8988T (cell line): Measurements from ENCODE around the gene PPIP5K1.
"Not testable (repeated sequence)": the region's sequence is repeated elsewhere in the genome, so short reads cannot be mapped to it uniquely, and the experiment has no call there.

Source experiments
- DNase-seq: peaks from one replicate; pipeline ENCODE4 v3.0.0; 2011

PPIP5K1 gene

DNA sequence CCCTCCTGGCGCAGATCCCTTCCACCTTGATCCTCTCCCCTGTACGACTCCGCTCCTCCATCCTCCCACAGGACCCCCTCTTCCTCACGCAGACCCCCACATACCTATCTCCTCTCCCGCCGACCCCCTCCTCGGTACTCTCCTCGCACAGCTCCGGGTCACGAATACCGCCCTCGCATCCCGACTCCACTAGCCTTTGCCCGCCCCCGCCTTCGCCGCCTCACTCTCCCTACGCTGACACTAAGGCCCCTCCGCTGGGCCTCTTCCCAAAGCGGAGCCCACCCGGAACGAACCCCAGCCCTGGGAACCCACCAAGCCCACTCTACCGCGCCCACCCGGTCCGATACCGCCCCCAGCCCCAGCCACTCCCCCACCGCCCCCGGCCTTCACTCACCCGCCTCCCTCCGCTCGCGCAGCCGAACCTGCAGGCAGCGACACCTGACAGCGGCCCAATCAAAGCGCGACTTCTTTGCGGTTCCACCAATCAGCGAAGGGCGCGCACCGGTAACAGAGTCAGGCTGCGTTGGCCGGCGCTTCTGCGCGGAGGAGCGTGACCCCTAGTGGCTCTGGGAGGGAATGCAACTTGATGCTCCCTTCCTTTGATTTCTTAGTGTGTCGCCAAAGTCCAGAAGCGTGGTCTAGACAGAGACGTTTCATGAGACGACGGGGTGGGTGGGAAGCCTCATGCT, at the start of gene PPIP5K1:
Gene PPIP5K1, minus strand, starts transcription at position 431 of the 689 bp plus-strand sequence. CDS start 5,704 bp downstream, outside the sequence.
- DNase-seq = not testable (repeated sequence)

GRCh38 chr15:43638464-43639204, 48.6 kb upstream of the PPIP5K1 start:
- not testable (repeated sequence) for DNase-seq

DNA sequence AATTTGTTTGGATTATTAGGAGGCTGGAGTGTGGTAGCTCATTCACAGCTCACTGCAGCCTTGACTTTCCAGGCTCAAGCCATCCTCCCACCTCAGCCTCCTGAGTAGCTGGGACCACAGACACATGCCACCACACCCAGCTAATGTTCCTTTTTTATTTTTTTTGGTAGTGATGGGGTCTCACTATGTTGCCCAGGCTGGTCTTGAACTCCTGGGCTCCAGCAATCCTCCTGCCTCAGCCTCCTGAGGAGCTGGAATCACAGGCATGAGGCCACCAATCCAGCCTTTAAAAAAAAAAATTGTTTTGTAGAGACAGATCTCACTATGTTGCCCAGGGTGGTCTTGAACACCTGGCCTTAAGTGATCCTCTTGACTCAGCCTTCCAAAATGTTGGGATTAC, 36.9 kb upstream of the PPIP5K1 start:
- not testable (repeated sequence) for DNase-seq

GRCh38 chr15:43625106-43625505, 35.1 kb upstream of the PPIP5K1 start:
- no peak for DNase-seq

DNA sequence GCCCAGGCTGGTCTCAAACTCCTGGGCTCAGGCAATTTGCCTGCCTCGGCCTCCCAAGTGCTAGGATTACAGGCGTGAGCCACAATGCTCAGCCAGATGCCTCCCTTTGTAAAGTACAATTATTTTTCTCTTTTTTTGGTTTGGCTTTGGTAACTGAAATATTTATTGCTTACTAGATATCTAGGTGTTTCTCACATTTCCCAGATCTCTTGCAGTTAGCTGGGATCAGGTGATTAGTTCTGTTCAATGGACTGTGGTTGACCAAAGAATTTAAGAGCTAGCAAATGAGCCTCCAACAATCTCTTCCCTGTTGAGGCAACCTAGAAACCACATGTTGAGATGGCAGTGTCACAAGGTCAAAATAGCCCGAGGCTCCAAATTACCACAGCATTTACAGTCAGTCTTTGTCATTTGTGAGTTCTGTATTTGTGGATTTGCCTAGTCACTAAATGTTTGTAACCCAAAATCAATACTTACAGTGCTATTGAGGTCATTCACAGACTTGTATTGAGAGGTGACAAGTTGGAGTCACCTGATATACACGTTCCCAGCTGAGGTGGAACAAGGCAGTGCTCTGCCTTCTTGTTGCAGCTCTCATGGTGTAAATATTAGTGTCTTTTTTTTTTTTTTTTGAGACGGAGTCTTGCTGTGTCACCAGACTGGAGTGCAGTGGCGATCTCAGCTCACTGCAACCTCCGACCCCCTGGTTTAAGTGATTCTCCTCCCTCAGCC, 32.2 kb upstream of the PPIP5K1 start:
- not testable (repeated sequence) for DNase-seq

GRCh38 chr15:43618700-43619099, 28.7 kb upstream of the PPIP5K1 start, which contains the start of gene STRC:
TSS of gene STRC (minus strand) at chr15:43618800. CDS start at chr15:43618722, 78 bp downstream.
- not testable (repeated sequence) for DNase-seq

DNA sequence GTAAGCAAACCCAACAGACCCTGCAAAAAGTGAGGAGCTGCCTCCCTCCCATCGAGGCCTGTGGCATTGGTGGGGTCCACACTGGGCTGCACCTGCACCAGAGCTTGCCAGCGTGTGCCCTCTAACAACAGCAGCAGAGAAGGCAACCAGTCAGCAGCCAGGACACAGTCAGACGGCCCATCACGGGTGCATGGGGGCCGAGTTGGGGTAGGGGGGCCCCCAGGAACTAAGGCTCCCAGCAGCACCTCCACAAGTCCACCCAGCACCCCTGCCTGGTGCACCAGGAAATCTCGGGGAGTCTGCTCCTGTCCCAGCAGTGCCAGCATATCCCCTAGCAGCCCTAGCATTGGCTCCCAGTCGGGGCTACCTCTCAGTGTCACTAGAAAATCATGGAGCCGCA, 27.7 kb upstream of the PPIP5K1 start:
- not testable (repeated sequence) for DNase-seq

DNA sequence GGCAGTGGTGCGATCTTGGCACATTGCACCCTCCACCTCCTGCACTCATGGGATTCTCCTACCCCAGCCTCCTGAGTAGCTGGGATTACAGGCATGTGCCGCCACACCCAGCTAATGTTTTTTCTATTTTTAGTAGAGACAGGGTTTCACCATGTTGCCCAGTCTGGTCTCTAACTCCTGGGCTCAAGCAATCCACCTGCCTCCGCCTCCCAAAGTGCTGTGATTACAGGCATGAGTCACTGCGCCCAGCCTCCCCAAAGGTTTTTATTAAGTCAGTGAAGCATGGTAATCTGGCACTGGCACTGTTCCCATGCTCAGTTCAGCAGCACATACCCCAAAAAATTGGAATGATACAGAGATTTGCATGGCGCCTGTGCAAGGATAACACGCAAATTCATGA, 12.2 kb upstream of the PPIP5K1 start:
- not testable (repeated sequence) for DNase-seq

- not testable (repeated sequence) for DNase-seq
Observed at GRCh38 chr15:43600200-43600599, 10.2 kb upstream of the PPIP5K1 start.

DNA sequence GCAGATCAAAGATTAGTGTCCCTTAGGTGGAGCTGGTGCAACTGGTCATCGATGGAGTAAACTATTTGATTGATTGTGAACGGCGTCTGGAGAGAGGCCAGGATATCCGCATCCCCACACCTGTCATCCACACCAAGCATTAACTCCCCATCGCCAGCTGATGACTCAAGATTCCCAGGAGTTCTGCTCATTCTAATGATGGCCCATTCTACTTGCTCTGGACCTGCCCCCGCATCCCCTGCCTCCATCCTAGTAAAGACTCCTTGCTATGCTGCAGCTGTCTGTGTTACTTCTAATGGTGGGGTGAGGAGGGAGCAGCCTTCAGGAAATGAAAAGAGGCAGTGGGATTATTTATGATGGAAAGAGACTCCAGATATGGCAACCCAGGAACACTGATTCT, 9.1 kb upstream of the PPIP5K1 start:
- DNase-seq = not testable (repeated sequence)

DNA sequence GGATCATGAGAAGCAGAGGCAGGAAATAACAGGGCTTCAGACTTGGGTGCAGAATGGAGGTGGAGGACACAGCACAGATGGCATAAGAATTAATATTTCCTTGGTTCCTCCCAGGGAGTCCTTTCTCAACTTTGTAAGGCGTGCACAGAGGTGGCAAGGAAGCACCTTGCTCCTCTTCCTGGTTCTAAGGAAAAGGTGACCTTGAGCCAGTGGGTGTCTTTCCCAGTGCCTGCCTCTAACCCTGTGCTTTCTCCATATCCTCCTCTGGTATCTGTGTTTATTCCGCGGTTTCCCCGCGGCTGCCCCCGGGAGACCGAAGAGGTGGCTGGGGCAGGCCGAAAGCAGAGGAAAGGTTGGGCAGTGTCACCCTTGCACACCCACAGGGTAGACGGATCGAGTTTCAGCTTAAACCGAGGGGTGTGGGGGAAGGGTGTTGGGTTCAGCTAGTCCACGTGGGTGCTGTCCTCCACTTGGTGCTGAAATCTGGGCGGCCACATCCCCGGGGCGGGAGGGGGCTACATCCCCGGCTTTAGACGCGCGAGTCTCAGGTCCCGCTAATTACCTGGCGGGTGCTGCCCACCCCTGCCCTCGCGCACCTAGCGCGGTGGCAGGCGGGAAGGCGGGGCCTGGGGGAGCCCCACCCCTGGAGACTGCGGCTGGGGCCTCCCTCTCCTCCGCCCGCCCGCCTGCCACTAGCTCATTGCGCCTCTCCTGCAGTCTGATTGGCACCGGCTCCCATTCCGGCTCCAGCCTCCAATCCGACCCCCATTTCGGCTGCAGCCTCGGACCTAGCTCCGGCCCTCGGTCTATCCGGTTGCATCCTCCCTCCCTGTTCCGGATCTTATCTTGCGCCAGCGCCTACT, 3.6 kb upstream of the PPIP5K1 start, which contains the start of gene CKMT1B:
Gene CKMT1B, plus strand, starts transcription at position 700 of the 863 bp plus-strand sequence. CDS start 192 bp downstream, outside the sequence.
- DNase-seq = not testable (repeated sequence)

- DNase-seq = not testable (repeated sequence)
Observed at GRCh38 chr15:43592841-43593240, 2.8 kb upstream of the PPIP5K1 start.

DNA sequence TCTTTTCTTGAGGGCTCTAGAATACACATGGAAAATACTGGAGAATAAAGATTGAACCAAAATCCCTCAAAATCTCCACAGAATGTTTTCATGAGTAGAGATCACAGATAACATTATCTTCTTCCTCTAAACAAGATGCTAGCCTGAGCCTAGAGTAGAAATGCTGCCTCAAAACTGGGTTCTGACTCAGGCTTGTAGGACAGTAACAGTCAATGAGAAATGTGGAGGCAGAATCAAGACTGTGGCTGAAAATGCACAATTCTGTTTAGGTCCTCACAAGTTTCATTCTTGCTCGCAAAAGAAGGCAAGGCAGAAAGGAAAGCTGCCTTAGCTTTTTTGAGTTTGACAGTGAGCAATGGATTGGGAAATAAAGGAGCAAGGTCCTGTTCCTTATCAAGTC, 15.4 kb downstream of the PPIP5K1 start:
- not testable (repeated sequence) for DNase-seq

DNA sequence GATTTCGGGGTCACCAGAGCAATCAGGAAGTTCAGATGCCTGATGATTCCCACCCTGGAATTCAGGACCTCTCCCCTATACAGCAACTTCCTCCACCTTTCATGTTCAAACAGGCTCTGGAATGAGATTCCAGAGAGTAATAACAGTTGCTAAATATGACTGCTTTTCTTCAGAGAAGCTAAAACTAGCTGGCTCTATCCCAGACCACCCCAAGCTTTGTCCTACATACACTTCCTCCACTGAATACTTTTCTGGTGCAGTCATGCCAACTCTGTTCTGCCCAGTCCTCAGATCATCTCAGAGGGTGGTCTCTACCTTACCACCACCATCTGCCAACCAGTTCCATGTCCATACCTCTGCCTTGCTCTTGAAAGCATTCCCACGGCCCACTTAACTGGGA, 23.4 kb downstream of the PPIP5K1 start:
- DNase-seq = not testable (repeated sequence)

GRCh38 chr15:43563793-43564192, 26.2 kb downstream of the PPIP5K1 start:
- DNase-seq = not testable (repeated sequence)

DNA sequence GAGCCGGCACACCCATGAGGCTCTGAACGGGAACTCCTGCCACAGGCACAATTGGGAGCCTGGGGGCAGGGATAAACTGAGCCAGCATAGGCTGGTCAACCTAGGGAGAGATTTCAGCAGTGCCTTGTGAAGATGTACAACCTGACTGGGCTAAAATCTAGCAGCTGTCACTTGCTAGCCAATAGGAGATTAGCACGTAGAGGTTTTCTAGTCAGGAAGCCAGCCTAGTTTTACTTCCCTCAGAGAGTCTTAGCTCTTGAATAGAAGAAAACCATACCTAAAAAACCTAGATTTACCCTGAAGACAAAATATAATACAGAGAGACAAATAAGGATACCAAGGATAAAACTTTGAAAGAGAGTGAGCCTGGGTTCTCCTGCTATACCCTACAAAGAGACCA, 27.3 kb downstream of the PPIP5K1 start:
- not testable (repeated sequence) for DNase-seq

DNA sequence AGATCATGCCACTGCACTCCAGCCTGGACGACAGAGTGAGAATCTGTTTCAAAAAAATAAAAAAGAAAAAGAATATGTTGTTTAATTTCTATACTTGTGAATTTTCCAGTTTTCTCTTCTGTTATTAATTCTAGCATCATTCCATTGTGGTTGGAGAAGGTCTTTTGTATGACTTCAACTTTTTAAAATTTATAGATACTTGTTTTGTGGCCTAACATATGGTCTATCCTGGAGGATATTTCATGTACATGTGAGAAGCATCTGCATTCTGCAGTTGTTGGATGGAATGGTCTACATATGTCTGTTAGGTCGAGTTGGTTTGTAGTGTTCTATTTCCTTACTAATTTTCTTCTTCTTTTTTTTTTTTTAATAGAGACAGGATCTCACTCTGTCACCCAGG, 37.0 kb downstream of the PPIP5K1 start:
- DNase-seq = no peak

GRCh38 chr15:43552256-43552655, 37.8 kb downstream of the PPIP5K1 start:
- DNase-seq = no peak

GRCh38 chr15:43550527-43551363, 39.3 kb downstream of the PPIP5K1 start:
- no peak for DNase-seq

GRCh38 chr15:43547539-43547938, 42.5 kb downstream of the PPIP5K1 start:
- no peak for DNase-seq

- DNase-seq = no peak
Observed at GRCh38 chr15:43545426-43545825, 44.6 kb downstream of the PPIP5K1 start.
